ENCODE results near the gene FAM131C.

Gene FAM131C

DNA sequence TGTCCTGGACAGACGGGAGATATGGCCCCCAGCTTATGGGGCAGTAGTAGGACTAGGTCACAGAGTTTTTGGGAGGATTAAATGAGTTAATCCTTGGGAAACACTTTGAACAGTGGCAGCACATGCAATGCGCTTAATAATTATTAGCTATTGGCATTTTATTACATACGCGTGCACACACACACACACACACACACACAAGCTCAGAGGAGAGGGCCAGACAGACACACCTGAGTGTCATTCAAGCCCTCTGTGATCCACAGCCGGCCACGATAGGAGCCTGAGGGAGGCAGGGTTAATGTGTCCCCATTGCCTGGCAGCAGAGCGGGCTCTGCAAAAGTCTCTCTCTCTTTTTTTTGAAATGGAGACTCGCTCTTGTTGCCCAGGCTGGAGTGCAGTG, 44.5 kb upstream of the FAM131C start:
- no peak for TF ChIP-seq EZH2phosphoT487 (IDR thresholded peaks at IDR 0.05; ENCODE audit: low read depth)
- TF ChIP-seq, protein P1, sequence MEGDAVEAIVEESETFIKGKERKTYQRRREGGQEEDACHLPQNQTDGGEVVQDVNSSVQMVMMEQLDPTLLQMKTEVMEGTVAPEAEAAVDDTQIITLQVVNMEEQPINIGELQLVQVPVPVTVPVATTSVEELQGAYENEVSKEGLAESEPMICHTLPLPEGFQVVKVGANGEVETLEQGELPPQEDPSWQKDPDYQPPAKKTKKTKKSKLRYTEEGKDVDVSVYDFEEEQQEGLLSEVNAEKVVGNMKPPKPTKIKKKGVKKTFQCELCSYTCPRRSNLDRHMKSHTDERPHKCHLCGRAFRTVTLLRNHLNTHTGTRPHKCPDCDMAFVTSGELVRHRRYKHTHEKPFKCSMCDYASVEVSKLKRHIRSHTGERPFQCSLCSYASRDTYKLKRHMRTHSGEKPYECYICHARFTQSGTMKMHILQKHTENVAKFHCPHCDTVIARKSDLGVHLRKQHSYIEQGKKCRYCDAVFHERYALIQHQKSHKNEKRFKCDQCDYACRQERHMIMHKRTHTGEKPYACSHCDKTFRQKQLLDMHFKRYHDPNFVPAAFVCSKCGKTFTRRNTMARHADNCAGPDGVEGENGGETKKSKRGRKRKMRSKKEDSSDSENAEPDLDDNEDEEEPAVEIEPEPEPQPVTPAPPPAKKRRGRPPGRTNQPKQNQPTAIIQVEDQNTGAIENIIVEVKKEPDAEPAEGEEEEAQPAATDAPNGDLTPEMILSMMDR (IDR thresholded peaks at IDR 0.05; ENCODE audit: low read depth, low read length) = no peak
- Histone ChIP-seq H3K36me3 (replicated peaks; ENCODE audit: low read depth, low read length) (no peaks in the 10 kb centered on the region), H3K79me2 (ENCODE audit: low read length) (no peaks in the 10 kb centered on the region), H3K4me1 (ENCODE audit: low read length) (no peaks in the 10 kb centered on the region), H3K4me2 (ENCODE audit: low read length) (no peak overlapping the region), H3K9me3 (ENCODE audit: insufficient read depth, low read length) (no peaks in the 10 kb centered on the region), H4K20me1 (ENCODE audit: insufficient read depth, low read length) (no peaks in the 10 kb centered on the region), H3K9ac (ENCODE audit: low read length) (no peak overlapping the region), H3K4me3 (ENCODE audit: low read length) (no peak overlapping the region), H3K27ac (ENCODE audit: low read length) (no peak overlapping the region), H3K27me3 (ENCODE audit: low read depth, low read length) (no peaks in the 10 kb centered on the region), H2AFZ (ENCODE audit: low read depth, low read length) (no peak overlapping the region)

DNA sequence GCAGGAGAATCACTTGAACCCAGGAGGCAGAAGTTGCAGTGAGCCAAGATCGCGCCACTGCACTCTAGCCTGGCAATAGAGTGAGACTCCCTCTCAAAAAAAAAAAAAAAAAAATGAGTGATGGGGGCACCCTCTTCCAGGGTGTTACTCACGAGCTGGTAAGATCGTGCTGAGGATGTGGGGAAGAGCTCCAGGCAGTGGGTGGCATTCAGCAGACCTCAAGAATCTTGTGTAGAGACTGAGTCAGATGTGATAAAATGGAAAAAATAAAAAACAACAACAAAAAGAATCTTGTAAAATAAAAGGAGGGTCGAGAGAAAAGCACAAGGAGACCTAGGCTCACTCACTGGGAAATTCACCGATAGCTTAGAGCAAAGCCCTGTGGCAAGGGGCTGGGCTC, 43.9 kb upstream of the FAM131C start:
- Histone ChIP-seq H3K4me1 (ENCODE audit: low read length) (no peaks in the 10 kb centered on the region), H3K27me3 (ENCODE audit: low read depth, low read length) (no peaks in the 10 kb centered on the region), H3K9me3 (ENCODE audit: insufficient read depth, low read length) (no peaks in the 10 kb centered on the region), H2AFZ (ENCODE audit: low read depth, low read length) (no peak overlapping the region), H3K27ac (ENCODE audit: low read length) (no peak overlapping the region), H3K79me2 (ENCODE audit: low read length) (no peaks in the 10 kb centered on the region), H3K36me3 (replicated peaks; ENCODE audit: low read depth, low read length) (no peaks in the 10 kb centered on the region), H3K9ac (ENCODE audit: low read length) (no peak overlapping the region), H4K20me1 (ENCODE audit: insufficient read depth, low read length) (no peaks in the 10 kb centered on the region), H3K4me2 (ENCODE audit: low read length) (no peak overlapping the region), H3K4me3 (ENCODE audit: low read length) (no peak overlapping the region)
- TF ChIP-seq, protein P1 (IDR thresholded peaks at IDR 0.05; ENCODE audit: low read depth, low read length) = no peak
- no peak for TF ChIP-seq EZH2phosphoT487 (IDR thresholded peaks at IDR 0.05; ENCODE audit: low read depth)

DNA sequence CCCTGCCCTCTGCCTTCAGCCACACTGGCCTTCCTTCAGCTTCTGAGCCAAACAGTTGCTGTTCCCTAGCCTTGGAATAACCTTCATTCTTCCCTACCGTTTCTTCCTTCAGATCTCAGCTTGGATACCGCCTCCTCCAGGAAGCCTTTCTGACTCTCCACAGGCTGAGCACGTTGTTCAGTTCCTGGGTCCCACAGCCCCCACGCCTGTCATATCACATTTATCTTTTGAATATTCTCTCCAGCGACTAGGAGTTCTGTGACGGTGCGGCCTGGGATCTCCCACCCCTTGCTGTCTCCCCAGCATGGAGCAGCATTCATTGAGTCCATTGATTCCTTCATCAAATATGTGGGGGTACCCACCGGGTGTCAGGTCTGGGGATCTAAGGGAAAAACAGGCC, 43.2 kb upstream of the FAM131C start:
- no peaks in the 10 kb centered on the region for H3K9me3 ChIP-seq (ENCODE audit: insufficient read depth, low read length)
- no peaks in the 10 kb centered on the region for H4K20me1 ChIP-seq (ENCODE audit: insufficient read depth, low read length)
- H3K9ac ChIP-seq (ENCODE audit: low read length) = no peak overlapping the region
- H3K27ac ChIP-seq (ENCODE audit: low read length) = no peak overlapping the region
- H3K27me3 ChIP-seq (ENCODE audit: low read depth, low read length) = no peaks in the 10 kb centered on the region
- no peak overlapping the region for H3K4me3 ChIP-seq (ENCODE audit: low read length)
- no peak overlapping the region for H3K4me2 ChIP-seq (ENCODE audit: low read length)
- no peaks in the 10 kb centered on the region for H3K36me3 ChIP-seq (replicated peaks; ENCODE audit: low read depth, low read length)
- no peaks in the 10 kb centered on the region for H3K4me1 ChIP-seq (ENCODE audit: low read length)
- H3K79me2 ChIP-seq (ENCODE audit: low read length) = no peaks in the 10 kb centered on the region
- H2AFZ ChIP-seq (ENCODE audit: low read depth, low read length) = no peak overlapping the region
- no peak for TF ChIP-seq EZH2phosphoT487 (IDR thresholded peaks at IDR 0.05; ENCODE audit: low read depth)
- TF ChIP-seq, protein P1 (IDR thresholded peaks at IDR 0.05; ENCODE audit: low read depth, low read length) = no peak

DNA sequence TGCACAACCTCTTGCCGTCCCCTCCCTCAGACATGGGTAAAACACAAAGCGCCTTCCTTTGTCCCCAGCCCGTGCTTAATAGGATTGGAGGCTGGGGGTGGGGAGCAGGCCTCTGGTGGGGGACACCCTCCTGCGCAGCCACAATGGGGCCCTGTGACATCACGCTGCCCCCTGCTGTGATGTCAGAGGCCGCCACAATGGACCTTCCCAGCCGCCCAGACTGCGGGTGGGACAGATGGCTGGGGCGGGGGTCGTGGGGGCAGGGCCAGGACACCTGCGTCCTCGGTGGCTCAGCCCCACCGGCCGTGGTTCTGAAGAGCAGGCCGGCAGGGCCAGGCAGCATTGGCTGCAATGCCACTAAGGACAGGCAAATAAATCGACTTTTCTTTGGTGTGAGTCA, 42.6 kb upstream of the FAM131C start:
- TF ChIP-seq, protein P1 (IDR thresholded peaks at IDR 0.05; ENCODE audit: low read depth, low read length) = no peak
- TF ChIP-seq EZH2phosphoT487 (IDR thresholded peaks at IDR 0.05; ENCODE audit: low read depth) = no peak
- Histone ChIP-seq H3K9ac (ENCODE audit: low read length) (no peak overlapping the region), H3K27me3 (ENCODE audit: low read depth, low read length) (no peaks in the 10 kb centered on the region), H3K4me2 (ENCODE audit: low read length) (no peak overlapping the region), H2AFZ (ENCODE audit: low read depth, low read length) (no peak overlapping the region), H3K9me3 (ENCODE audit: insufficient read depth, low read length) (no peaks in the 10 kb centered on the region), H3K4me3 (ENCODE audit: low read length) (no peak overlapping the region), H3K27ac (ENCODE audit: low read length) (no peak overlapping the region), H3K4me1 (ENCODE audit: low read length) (no peaks in the 10 kb centered on the region), H3K79me2 (ENCODE audit: low read length) (no peaks in the 10 kb centered on the region), H4K20me1 (ENCODE audit: insufficient read depth, low read length) (no peaks in the 10 kb centered on the region), H3K36me3 (replicated peaks; ENCODE audit: low read depth, low read length) (no peaks in the 10 kb centered on the region)

All from OCI-LY3 (cell line).